IPS DF 19.7 (cell line): ENCODE results near the gene CELF2.
"Not testable (repeated sequence)": the region's sequence is repeated elsewhere in the genome, so short reads cannot be mapped to it uniquely, and the experiment has no call there.

ENCODE experiments used
- DNase-seq: peaks from one replicate; pipeline ENCODE4 v3.0.0-alpha.2; 2013; ENCODE audit warnings: low read depth, low spot score

Gene CELF2

DNA sequence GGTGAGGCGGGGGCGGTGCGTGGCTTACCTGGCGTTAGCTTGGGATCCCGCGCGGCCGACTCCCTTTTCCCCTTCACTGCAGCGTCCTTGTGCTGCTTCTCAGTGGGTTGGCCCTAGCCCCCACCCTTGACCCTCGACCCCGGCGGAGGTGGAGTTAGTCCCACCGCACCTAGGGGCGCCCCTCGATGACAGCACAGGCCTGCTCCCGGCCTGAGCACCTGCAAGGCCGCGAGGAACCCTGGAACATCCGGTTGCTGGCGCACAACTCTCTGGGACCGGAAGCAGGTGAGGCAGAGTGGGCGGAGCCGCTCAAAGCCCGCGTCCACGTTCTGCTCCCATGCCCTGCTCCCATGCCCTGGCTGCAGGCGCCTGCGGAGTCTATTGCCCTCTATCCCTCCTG lies 326.9 kb downstream of the CELF2 start:
- DNase-seq: no peak

DNA sequence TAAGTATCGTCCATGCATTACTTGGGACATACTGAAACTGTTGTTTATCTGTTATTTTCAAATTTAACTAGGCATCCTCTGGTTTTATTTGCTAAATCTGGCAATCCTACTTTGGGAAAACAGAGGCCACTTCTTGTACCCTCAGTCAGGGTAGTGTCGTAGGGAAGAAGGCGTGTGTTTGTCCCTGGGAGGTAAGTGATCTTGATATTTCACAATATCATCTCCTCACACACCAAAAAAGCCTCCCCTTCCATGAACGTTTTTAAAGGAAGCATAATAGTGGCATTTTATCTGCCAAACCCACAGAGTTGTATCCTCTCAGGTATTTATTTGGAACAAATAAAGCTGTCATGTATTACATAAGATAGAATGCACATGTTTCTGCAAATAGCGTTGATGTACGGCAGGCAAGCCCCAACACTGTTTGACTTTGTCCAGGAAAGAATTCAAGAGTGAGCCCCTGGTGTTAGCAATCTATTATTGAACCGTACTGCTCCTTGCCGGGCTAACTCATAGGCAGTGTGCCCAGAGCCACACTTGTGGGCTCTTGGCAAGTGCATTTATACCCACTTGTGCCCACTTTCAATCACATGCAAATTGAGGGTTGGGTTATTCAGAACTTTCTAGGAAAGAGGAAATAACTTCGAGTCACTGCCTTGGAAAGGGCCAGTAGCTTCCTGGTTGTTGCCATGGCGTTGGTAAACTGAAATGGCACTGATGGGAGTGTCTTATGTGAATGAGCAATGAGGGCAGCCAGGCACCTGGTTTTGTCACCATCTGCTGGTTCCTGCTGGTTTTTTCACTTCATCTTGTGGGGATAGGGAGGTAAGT lies 327.8 kb downstream of the CELF2 start:
- peak; percentile 65 for DNase-seq

GRCh38 chr10:11347580-11347979 lies 329.9 kb downstream of the CELF2 start:
- DNase-seq: not testable (repeated sequence)

GRCh38 chr10:11351801-11352200 lies 334.1 kb downstream of the CELF2 start:
- DNase-seq: no peak

DNA sequence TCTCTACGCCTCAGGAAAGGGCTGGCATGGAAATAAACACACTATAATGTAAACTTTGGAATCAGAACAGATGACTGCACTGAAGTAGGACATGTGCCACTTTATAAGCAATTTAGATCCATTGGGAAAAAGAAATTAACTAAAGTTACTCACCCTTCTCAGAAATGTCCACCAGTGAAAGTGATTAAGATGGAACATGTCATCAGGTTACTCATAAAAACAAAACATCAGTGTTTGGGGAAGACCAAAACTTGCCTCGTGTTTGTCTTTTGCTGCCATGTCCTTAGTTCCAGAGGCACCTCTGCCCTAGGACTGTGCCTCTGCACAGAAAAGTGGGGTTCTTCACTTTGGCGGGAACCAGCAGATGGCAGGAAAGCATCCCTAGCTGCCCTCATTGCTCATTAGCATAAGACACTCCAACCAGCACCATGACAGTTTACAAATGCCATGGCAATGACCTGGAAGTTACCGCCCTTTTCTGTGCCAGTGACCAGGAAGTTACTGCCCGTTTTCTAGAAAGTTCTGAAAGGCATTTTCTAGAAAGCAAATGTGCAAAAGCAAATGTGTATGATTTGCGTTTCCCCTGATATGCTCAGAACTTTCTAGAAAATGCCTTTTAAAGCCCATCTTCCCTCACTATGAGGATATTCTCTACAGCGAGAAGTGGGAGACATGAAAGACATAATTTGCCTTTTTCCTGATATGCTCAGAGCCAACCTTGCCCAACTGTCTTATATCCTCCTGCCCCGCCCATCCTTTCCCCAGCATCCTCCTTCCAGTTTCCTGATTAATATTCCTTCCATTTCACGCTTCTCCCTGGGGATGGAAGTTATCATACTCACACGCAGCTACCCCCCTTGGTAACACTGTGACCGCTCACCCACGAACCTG lies 335.6 kb downstream of the CELF2 start:
- no peak for DNase-seq

- no peak for DNase-seq
Observed at GRCh38 chr10:11354823-11355222, 337.2 kb downstream of the CELF2 start.

DNA sequence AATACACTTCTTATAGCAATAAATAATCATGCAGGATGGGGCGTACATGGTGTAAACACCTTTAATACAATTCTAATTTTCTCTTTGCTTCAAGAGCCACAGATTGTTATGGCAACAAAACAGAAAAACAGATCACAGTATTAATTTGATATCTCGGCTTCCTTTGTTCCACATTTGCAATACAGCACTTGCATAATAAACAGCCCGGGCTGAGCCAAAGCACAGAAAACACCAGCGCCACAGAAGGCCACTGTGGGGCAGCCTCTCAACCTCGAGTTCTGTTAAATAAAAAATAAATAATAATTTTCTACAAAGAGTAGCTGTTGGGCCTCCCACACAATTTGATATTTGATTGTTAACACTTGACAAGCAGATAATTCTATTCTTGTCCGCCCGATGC lies 337.9 kb downstream of the CELF2 start:
- no peak for DNase-seq

DNA sequence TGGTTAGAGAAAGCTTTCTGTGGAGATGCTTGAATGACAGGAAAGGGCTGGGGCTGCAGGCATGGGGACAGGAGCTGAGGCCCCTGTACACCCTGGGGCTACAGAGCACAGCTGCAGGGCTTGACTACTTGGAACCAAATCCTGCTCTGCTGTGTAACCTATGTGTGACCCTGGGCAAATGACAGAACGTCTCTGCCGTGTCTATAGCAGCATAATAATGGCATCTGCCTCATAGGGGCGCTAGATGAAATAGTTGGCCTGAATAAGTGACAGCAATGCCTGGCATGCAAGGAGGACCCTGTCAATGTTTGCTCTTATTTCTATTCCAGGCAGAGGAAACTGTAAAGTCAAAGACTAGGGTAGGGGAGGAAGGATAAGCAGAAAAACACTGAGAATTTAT lies 339.8 kb downstream of the CELF2 start:
- DNase-seq: no peak

GRCh38 chr10:11358011-11358410 lies 340.3 kb downstream of the CELF2 start:
- no peak for DNase-seq

- no peak for DNase-seq
Observed at GRCh38 chr10:11358923-11359575, 341.4 kb downstream of the CELF2 start.

DNA sequence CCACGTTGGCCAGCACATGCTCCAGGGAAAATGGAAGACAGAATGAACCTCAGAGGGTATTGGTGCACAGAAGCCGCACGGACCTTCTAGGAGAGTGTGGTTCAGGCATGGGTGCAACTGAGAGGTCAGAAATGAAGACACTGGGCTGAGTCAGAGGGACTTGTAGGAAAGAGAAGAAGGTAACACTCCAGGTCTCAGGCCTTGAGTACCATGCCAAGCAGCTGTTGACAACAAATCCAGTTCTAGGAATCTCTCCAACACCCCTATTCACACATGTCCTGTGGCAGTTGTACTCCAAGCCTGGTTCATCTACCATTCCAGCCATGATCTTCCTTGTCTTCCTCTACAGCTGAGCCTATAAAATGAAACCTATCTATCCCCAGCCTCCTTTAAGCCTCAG lies 342.2 kb downstream of the CELF2 start:
- DNase-seq: no peak

DNA sequence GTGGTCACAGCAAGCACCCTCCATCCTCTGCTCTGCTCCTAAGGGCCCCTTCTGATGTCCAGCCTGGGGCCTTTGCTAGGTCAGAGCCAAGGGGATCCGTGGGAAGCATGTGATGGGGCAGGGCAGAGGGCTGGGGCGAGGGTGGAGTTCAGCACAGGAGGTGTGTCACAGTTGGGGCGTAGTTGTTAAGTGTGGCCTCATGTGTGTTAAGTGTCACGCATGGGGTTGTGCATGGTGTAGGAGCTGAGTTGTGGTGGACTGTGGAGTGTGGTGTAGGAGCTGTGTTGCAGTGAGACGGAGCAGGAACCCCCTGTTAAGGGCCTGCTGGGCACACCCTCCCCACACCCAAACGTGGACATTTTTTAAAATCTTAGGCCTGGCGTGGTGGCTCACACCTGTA lies 345.8 kb downstream of the CELF2 start:
- no peak for DNase-seq

DNA sequence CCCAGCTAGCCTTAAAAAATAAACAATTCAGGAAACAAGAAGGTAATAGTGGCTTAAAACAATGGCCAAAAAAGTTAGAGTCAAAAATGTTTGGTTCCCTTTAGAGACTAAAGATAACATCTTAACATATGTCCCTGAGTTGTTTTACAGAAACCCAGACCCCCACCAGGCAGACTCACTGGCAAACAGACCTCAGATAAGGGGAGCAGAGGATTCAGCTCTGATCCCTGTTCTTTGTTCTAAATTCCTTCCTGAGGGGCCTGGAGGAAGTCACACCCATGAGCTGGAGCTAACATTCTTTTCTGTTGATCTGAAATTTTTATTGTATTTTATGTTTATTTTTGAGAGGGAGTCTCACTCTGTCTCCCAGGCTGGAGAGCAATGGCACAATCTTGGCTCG lies 346.6 kb downstream of the CELF2 start:
- no peak for DNase-seq

DNA sequence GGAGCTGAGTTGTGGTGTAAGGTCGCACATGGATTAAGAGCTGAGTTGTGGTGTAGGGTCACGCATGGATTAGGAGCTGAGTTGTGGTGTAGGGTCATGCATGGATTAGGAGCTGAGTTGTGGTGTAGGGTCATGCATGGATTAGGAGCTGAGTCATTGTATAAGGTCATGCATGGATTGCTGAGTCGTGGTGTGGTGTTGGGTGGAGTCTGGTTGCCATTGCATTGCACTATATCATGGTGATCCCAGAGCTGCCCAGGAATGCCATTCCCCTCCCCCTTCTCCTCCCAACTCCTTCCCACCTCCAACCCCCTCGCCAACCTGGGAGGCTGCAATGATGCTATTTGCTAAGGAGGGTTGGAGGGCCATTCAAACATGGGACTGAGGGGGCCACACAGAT lies 349.2 kb downstream of the CELF2 start:
- not testable (repeated sequence) for DNase-seq

DNA sequence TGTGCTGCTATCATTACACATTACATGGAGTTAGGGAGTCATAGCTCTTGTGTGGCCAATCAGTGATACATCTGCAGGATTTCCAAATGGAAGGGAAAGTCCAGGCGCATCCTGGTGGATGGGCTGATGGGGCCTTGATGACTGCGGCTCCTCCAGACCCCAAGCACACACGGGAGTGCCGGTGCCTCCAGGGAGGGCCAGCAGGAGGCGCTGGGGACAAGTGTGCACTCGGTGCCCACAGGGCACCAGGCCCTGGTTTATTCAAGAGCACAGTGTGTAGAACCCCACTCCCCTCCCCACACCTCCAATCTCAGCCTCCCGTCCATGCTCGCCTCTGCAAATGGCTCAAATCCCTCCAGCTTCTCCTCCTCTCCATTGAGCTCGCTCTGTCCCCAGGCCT lies 349.8 kb downstream of the CELF2 start:
- DNase-seq: no peak

DNA sequence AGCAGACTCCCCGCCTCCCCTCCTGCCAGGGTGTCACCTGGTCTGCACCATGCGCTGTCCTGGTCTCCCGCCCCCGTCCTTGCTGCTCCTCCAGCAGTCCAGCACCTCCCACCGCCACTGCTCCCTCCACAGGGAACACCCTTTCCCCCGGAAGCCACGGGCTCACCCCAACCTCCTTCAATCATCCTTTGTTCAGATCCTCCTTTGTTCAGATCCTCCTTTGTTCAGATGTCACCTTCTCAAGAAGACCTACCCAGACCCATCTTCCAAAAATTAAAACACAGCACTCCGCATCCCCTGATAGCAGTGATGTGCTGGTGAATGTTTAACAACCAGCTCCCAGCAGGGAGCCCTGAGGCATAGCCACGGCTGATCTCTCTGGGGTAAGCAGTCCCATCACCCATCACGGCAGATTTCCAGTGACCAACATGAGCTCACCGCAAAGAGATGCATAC lies 356.1 kb downstream of the CELF2 start:
- DNase-seq: no peak

GRCh38 chr10:11377267-11377666 lies 359.6 kb downstream of the CELF2 start:
- no peak for DNase-seq

GRCh38 chr10:11378835-11379234 lies 361.2 kb downstream of the CELF2 start:
- DNase-seq: no peak

GRCh38 chr10:11379771-11380170 lies 362.1 kb downstream of the CELF2 start:
- no peak for DNase-seq

GRCh38 chr10:11381023-11381422 lies 363.4 kb downstream of the CELF2 start:
- no peak for DNase-seq

GRCh38 chr10:11381511-11381910 lies 363.8 kb downstream of the CELF2 start:
- no peak for DNase-seq

DNA sequence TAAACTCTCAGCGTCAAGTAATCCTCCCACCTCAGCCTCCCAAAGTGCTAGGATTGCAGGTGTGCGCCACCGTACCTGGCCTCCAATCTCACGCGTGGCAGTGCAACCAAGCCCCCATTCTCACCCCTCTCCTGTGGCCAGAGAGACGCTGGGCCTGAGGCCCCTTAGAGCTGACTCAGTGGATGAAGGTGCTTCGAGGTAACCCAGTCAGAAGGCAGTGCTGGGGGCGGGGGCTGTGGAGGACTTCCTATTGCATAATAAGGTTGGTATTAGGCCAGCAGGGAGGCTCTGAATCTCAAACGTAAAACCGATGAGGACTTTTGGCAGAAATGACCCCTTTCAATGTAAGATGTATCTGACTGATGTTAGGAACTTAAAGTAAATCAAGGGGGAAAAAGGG lies 364.5 kb downstream of the CELF2 start:
- DNase-seq: no peak
